ENCODE data around the gene THEMIS2. TPM values are rescaled to one million over a fixed set of nuclear protein-coding genes. Genes with fewer than 3 reads are reported as not detected.

Gene THEMIS2
- total RNA-seq, 1 experiment from 2014 or later = 5.9 TPM

DNA sequence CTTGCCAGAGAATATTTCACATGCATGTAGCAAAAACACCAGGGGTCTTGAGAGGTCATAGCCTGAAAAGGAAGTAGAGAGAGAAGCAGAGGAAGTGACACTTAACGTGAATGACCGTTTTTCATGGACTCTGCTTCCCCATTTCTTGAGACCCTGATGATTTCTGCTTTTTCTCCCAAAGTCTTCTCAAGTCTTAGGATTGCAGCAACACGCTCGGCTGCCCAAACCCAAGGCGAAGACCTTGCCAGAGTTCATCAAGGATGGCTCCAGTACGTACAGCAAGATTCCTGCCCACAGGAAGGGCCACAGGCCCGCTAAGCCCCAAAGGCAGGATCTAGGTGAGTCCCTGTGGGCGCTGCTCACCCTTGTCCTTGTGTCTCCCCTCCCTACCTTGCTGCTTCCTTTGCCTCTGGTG lies 12.8 kb downstream of the THEMIS2 start:
- Mint-ChIP-seq H3K27ac (ENCODE audit: unreplicated experiment) (no peak overlapping the region), H3K4me3 (ENCODE audit: low read depth, unreplicated experiment) (no peak overlapping the region), H3K27me3 (ENCODE audit: unreplicated experiment) (no peaks in the 10 kb centered on the region), H3K9me3 (ENCODE audit: low read depth, unreplicated experiment) (no peaks in the 10 kb centered on the region), H3K36me3 (ENCODE audit: insufficient read depth, unreplicated experiment) (peaks cover 6% of the 10 kb centered on the region), H3K4me1 (ENCODE audit: low read depth, unreplicated experiment) (no peaks in the 10 kb centered on the region)
- TF ChIP-seq, protein P1, sequence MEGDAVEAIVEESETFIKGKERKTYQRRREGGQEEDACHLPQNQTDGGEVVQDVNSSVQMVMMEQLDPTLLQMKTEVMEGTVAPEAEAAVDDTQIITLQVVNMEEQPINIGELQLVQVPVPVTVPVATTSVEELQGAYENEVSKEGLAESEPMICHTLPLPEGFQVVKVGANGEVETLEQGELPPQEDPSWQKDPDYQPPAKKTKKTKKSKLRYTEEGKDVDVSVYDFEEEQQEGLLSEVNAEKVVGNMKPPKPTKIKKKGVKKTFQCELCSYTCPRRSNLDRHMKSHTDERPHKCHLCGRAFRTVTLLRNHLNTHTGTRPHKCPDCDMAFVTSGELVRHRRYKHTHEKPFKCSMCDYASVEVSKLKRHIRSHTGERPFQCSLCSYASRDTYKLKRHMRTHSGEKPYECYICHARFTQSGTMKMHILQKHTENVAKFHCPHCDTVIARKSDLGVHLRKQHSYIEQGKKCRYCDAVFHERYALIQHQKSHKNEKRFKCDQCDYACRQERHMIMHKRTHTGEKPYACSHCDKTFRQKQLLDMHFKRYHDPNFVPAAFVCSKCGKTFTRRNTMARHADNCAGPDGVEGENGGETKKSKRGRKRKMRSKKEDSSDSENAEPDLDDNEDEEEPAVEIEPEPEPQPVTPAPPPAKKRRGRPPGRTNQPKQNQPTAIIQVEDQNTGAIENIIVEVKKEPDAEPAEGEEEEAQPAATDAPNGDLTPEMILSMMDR (IDR thresholded peaks at IDR 0.05; ENCODE audit: unreplicated experiment) = no peak
- no peak for DNase-seq
- no TSS peak for BruUV-seq (replicated peaks)
- intact Hi-C loops (cut with micrococcal nuclease; ENCODE audit: unreplicated experiment) = no loop called here
- CTCF ChIA-PET = no interaction called here

DNA sequence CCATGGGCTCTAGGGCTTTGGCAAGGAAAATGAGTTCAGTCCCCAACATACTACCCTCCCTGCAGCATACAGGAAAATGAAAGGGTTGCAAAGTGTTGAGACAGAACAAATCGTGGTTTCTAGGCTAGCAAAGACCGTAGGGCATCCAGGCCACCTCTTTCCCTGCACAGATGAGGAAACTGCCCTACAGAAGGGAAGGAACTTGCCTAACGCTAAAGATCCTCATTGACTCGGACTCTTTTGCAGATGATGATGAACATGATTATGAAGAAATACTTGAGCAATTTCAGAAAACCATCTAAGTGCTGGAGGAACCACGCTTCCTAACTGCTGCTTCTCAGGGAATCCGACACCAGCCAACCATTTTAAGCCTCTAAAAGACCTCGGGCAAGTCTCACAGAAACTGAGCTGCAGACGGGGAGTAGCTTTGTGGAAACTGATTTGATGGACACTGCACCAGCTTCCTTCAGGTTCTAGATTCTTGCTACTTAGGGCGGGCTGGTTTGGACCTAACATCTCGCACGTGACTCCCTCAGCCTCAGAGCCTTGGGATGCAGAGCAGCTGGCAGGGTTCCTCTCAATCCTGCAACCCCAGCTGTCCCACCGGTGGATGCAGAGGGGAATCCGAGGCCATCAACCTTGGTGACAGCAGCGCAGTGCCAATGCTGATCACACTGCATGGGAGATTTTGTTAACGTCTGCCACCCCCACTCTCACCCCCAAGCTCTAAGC lies 13.4 kb downstream of the THEMIS2 start:
- Mint-ChIP-seq H3K9me3 (ENCODE audit: low read depth, unreplicated experiment) (no peaks in the 10 kb centered on the region), H3K27ac (ENCODE audit: unreplicated experiment) (no peak overlapping the region), H3K36me3 (ENCODE audit: insufficient read depth, unreplicated experiment) (peaks cover 6% of the 10 kb centered on the region), H3K4me3 (ENCODE audit: low read depth, unreplicated experiment) (no peak overlapping the region), H3K4me1 (ENCODE audit: low read depth, unreplicated experiment) (no peaks in the 10 kb centered on the region), H3K27me3 (ENCODE audit: unreplicated experiment) (no peaks in the 10 kb centered on the region)
- no TSS peak for BruUV-seq (replicated peaks)
- CTCF ChIA-PET = interaction anchor here (0.6 kb wide), 1 partner anchor 93 kb away, joined by 3 read pairs; no protein-coding TSS in a partner anchor
- TF ChIP-seq, protein P1 (IDR thresholded peaks at IDR 0.05; ENCODE audit: unreplicated experiment) = no peak
- DNase-seq = no peak
- intact Hi-C loops (cut with micrococcal nuclease; ENCODE audit: unreplicated experiment) = no loop called here

DNA sequence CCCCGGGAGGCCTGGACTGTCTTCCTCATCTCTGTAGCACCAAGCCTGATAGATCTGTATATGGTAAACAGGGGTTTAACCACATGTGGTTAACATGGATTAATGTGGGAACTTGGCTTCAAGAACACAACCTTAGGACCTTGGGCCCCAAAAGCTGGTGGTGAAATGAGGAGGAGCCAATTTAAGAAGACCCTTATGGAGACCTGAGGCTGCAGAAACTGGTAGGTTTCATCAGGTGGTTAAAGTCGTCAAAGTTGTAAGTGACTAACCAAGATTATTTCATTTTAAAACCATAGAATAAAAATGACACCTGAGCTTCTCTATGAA lies 14.0 kb downstream of the THEMIS2 start:
- no TSS peak for BruUV-seq (replicated peaks)
- CTCF ChIA-PET = interaction anchor here (0.6 kb wide), 1 partner anchor 92 kb away, joined by 3 read pairs; no protein-coding TSS in a partner anchor

GRCh38 chr1:27886744-27887143 lies 14.4 kb downstream of the THEMIS2 start:
- Mint-ChIP-seq H3K36me3 (ENCODE audit: insufficient read depth, unreplicated experiment) (peaks cover 6% of the 10 kb centered on the region), H3K4me1 (ENCODE audit: low read depth, unreplicated experiment) (no peaks in the 10 kb centered on the region), H3K27ac (ENCODE audit: unreplicated experiment) (no peak overlapping the region), H3K9me3 (ENCODE audit: low read depth, unreplicated experiment) (no peaks in the 10 kb centered on the region), H3K27me3 (ENCODE audit: unreplicated experiment) (no peaks in the 10 kb centered on the region), H3K4me3 (ENCODE audit: low read depth, unreplicated experiment) (no peak overlapping the region)
- TF ChIP-seq, protein P1 (IDR thresholded peaks at IDR 0.05; ENCODE audit: unreplicated experiment) = no peak
- DNase-seq = no peak
- BruUV-seq (replicated peaks) = no TSS peak
- intact Hi-C loops (cut with micrococcal nuclease; ENCODE audit: unreplicated experiment) = no loop called here
- CTCF ChIA-PET = interaction anchor here (0.6 kb wide), 1 partner anchor 92 kb away, joined by 3 read pairs; no protein-coding TSS in a partner anchor

More for the DNA sequence above, 14.0 kb downstream of the THEMIS2 start:
- Mint-ChIP-seq H3K36me3 (ENCODE audit: insufficient read depth, unreplicated experiment) (peaks cover 6% of the 10 kb centered on the region), H3K9me3 (ENCODE audit: low read depth, unreplicated experiment) (no peaks in the 10 kb centered on the region), H3K4me3 (ENCODE audit: low read depth, unreplicated experiment) (no peak overlapping the region), H3K27me3 (ENCODE audit: unreplicated experiment) (no peaks in the 10 kb centered on the region), H3K27ac (ENCODE audit: unreplicated experiment) (no peak overlapping the region), H3K4me1 (ENCODE audit: low read depth, unreplicated experiment) (no peaks in the 10 kb centered on the region)
- no peak for DNase-seq
- intact Hi-C loops (cut with micrococcal nuclease; ENCODE audit: unreplicated experiment) = no loop called here
- TF ChIP-seq, protein P1 (IDR thresholded peaks at IDR 0.05; ENCODE audit: unreplicated experiment) = no peak
